Measurements from ENCODE around the gene ACER2. TPM values are rescaled to one million over a fixed set of nuclear protein-coding genes. Genes with fewer than 3 reads are reported as not detected.

The ACER2 gene
- total RNA-seq, 6 experiments from 2014 or later: 1.8 to 9.1 (median 3.7) TPM

DNA sequence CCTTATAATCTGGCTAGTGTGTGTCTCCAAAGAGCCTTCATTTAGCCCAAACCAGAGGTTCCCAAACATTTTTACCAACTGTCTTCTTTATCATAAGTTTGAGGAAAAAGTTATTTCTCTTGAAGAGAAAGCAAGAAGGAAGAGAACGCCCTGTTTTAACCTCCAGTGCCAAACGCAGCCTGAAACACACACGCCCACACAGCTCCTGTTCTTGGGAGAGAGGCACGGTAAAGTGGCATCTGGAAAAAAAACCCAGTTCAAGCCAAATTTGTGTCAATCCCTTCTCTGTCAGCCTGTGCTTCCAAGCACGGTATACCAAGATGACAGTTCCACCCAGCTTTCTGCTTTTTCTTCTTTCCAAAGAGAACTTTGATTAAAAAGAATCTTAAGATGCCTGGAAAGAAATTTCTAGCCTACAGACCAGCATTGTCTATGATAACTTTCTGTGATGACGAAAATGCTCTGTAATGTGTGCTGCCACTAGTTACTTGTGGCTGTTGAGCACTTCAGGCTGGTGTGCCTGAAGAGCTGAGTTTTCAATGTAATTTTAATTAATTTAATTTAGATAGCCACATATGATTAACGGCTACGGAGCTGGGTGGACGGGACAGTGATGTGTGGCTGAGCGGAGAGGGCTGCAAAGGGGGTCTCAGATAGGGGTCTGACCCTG is 62.3 kb downstream of the ACER2 start:
- TF ChIP-seq, protein P1, sequence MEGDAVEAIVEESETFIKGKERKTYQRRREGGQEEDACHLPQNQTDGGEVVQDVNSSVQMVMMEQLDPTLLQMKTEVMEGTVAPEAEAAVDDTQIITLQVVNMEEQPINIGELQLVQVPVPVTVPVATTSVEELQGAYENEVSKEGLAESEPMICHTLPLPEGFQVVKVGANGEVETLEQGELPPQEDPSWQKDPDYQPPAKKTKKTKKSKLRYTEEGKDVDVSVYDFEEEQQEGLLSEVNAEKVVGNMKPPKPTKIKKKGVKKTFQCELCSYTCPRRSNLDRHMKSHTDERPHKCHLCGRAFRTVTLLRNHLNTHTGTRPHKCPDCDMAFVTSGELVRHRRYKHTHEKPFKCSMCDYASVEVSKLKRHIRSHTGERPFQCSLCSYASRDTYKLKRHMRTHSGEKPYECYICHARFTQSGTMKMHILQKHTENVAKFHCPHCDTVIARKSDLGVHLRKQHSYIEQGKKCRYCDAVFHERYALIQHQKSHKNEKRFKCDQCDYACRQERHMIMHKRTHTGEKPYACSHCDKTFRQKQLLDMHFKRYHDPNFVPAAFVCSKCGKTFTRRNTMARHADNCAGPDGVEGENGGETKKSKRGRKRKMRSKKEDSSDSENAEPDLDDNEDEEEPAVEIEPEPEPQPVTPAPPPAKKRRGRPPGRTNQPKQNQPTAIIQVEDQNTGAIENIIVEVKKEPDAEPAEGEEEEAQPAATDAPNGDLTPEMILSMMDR (IDR thresholded peaks at IDR 0.05): no peak
- TF ChIP-seq POLR2A (IDR thresholded peaks at IDR 0.05): no peak
- Histone ChIP-seq H3K4me1 (no peaks in the 10 kb centered on the region), H3K27ac (no peak overlapping the region), H3K27me3 (no peaks in the 10 kb centered on the region), H3K4me3 (no peak overlapping the region), H3K9me3 (no peaks in the 10 kb centered on the region), H3K36me3 (no peaks in the 10 kb centered on the region)
- WGBS (ENCODE audit: insufficient coverage, low coverage, low lambda C conversion rate, missing lambda C conversion rate): 63% methylated on average over 10 of the region's 10 CpGs
- ATAC-seq (no peak), DNase-seq (no peak)
- intact Hi-C loops (cut with DNase I): no loop called here

DNA sequence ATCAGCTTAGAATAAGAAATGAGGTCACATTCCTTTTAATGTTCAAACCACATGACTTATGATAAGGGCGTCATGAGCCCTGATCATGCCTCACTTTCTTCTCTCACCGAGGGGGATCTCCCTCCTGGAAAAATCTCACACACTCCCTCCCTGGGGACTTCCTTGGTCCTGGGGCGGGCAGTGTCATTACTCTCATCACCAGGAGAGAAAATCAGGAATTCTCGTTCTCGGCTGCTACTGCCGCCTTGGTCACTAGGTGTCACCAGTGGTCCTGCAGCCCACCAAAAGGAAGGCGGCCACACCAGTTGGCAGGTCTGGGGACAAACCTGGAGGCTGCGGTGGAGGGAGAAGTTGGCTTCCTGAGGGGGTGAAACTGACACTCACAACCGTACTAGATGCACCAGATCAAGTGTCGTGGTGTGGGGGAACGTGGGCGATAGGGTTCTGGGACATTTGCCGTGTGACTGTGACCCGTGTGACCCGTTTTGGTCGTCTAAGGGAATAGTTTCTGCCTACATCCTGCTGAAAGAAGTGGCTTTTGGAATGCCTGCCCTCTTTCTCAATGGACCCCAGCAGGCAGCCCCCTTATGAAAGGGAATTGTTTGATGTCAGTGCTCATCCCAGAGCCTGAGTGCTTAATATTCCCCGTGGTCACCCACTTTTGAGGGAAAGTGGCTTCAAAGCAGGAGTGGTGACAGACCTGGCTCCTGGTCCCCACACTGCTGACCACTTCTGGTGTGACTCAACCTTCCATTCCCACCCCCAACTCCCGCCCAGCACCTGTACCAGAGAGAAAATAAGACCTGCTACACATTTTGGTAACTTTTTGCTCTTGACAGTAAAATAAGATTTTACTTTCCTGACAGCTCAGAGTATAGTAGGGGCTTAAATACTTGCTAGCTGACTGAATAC is 63.2 kb downstream of the ACER2 start:
- intact Hi-C loops (cut with DNase I): no loop called here
- H3K27ac ChIP-seq: no peak overlapping the region
- TF ChIP-seq, protein P1 (IDR thresholded peaks at IDR 0.05): peak; percentile 53 to 80 (median 64)
- TF ChIP-seq POLR2A (IDR thresholded peaks at IDR 0.05): no peak
- no peaks in the 10 kb centered on the region for H3K4me1 ChIP-seq
- H3K4me3 ChIP-seq: peak overlapping the region in 1 of 3 donors; percentile 9
- DNase-seq (peak in 2 of 3 donors; percentile 56), ATAC-seq (peak; percentile 81 to 92 (median 88))
- 6% methylated on average over 10 of the region's 18 CpGs for WGBS (ENCODE audit: insufficient coverage, low coverage, low lambda C conversion rate, missing lambda C conversion rate)
- no peaks in the 10 kb centered on the region for H3K27me3 ChIP-seq
- H3K36me3 ChIP-seq: no peaks in the 10 kb centered on the region
- no peaks in the 10 kb centered on the region for H3K9me3 ChIP-seq

DNA sequence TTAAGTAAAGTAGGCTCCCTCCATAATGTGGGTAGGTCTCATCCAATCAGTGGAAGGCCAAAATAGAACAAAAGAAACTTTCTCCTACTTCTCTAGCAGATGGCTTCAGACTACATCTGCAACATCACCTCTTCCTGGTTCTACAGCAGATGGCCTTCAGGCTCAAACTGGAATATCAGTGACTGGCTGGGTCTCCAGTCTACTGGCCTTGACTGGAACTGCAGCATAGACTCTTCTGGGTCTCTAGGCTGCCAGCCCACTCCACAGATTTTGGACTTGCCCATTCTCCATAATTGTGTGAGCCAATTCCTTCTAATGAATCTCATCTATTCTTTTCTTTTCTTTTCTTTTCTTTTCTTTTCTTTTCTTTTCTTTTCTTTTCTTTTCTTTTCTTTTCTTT is 64.8 kb downstream of the ACER2 start:
- no peak for ATAC-seq
- no peak for DNase-seq
- Histone ChIP-seq H3K36me3 (no peaks in the 10 kb centered on the region), H3K27ac (no peak overlapping the region), H3K4me3 (no peak overlapping the region), H3K9me3 (no peaks in the 10 kb centered on the region), H3K27me3 (no peaks in the 10 kb centered on the region), H3K4me1 (no peaks in the 10 kb centered on the region)
- no peak for TF ChIP-seq POLR2A (IDR thresholded peaks at IDR 0.05)
- TF ChIP-seq, protein P1 (IDR thresholded peaks at IDR 0.05): no peak
- intact Hi-C loops (cut with DNase I): no loop called here

DNA sequence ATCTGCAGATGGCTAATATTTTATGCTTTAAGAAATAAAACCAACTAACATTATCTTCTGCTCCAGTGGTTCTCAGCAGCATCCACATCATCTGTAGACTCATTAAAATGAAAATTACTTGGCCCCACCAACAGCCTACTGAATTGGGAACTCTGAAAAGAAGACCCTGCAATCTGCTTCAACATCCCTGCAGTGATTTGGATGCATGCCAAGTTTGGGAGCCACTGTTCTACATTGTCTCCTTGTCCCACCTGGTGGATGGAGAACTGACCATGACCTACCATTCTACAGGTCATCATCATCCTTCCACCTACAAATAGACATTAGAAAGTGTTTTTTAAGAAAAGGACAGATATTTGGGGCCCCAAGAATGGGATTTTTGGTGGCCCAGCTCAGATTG is 71.1 kb downstream of the ACER2 start:
- Histone ChIP-seq H3K4me1 (no peaks in the 10 kb centered on the region), H3K4me3 (no peak overlapping the region), H3K36me3 (no peaks in the 10 kb centered on the region), H3K27ac (no peak overlapping the region), H3K9me3 (no peaks in the 10 kb centered on the region), H3K27me3 (no peaks in the 10 kb centered on the region)
- ATAC-seq: no peak
- no peak for TF ChIP-seq POLR2A (IDR thresholded peaks at IDR 0.05)
- TF ChIP-seq, protein P1 (IDR thresholded peaks at IDR 0.05): no peak
- DNase-seq: no peak
- intact Hi-C loops (cut with DNase I): no loop called here
